Measurements from ENCODE around the gene NPAS1.
A peak's percentile ranks its signal among the peaks of the same experiment; 100 is the strongest.
"Not testable (repeated sequence)": the region's sequence is repeated elsewhere in the genome, so short reads cannot be mapped to it uniquely, and the experiment has no call there.

The NPAS1 gene

DNA sequence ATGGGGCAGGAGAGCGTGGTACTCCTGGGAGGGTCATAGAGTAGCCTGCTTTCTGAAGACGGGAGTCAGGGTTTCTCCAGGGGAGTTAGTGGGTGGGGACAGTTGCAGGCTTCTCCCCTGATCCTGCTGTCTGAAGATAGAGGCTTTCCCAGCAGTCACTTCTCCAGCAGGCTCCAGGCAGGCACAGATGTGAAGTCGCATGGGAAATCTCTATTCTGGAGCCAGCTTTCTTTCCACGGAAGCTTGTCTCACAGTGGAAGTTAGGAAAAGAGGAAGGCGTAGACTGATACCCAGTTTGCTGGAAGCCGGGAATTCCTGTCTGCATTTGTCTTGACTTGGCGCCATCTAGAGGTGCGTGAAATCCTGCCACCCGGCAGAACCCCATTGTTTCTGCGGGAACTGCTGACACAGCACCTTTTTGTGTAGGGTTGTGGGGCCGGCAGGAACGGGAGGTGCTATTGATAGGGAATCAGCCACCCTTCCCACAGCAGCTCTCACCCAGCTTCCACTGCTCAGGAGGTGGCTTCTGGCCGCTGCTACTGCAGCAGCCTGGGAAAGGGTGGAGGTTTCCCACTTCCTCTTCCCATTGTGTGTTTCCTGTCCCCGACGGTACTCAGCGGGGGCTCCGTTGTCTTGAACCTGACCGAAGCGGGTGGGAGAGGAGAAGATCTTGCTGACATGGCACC, 28.5 kb upstream of the NPAS1 start:
- peak; percentile 80 for DNase-seq

DNA sequence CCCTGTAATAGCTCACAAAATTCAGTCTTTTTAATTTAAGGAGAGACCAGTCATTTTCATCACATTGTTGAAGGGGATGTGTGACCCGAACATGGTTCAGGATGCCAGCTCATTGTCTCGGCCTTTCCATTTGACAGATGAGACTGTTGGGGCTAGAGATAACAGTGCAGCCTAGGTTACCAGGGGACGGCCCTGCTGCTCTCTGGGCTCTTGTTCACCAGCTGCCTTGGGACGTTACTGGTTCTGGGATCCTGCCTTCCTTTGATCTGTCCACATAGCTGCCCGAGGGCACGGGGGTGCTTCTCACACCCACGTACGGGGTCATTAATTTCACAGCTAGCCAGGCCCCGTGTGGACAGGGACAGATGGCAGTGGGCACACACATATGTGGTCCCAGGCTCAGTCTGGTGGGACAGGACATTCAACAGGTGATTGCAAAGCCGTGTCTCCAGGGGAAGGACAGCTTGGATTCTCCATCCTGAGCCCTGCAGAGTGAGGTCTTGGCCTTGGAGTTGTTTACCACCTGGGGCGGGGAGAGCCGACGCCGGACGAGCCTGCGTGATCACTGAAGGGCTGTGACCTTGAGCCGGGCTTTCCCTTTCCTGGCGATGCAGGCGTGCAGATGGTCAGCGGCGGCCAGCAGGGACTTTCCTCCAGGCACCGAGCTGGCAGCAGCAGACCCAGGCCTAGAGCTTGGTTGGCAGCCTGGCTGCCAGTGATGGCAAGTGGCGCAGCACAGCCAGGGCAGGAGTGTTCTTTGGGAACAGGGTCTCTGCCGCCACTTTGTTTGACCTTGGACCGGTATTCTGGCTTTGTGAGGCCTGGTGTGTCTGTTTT, 26.7 kb upstream of the NPAS1 start:
- DNase-seq = no peak

DNA sequence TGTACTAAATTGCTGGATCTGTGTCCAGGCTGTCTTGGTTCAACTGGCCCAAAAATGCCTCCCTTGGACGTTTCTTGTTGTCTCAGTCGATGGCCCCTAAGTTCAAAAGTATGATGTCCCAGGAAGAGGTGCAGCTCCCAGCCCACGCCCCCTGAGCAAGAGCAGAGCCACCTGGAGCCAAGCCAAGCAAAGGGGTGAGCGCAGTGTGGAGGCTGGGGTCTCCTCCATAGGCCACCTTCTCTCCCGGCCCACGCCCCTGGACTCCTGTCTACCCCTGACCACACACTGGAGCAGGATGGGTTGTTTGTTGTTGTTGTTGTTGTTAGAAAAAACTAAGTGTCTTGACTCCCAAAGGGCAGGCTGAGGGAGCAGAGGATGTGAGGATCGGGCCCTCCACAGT, 26.0 kb upstream of the NPAS1 start:
- DNase-seq = no peak

DNA sequence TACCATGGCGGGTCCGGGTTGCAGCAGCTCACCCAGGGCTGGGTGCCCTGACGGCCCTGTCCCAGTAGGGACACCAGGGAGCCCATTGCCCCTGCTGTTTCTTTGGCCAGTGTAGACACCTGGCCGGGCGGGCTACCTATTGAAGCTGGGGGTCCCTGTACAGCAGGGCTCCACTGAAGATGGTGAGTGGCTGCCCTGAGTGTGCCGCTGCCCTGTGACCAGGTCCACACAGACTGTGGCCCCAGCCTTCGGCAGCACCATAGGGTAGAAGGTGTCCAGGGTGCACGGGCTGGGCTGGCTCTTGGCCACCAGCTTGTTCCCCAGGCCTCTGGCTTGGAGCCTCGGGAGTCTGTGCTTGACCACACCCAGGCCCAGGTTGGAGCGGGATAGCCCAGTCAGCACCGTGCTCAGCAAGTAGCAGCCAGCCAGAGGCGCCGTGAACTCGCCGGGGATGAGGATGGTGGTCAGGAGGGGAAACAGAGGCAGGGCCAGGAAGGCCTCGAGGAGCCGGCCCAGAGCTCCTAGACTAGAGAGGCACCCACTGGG, 25.4 kb upstream of the NPAS1 start:
- no peak for DNase-seq

DNA sequence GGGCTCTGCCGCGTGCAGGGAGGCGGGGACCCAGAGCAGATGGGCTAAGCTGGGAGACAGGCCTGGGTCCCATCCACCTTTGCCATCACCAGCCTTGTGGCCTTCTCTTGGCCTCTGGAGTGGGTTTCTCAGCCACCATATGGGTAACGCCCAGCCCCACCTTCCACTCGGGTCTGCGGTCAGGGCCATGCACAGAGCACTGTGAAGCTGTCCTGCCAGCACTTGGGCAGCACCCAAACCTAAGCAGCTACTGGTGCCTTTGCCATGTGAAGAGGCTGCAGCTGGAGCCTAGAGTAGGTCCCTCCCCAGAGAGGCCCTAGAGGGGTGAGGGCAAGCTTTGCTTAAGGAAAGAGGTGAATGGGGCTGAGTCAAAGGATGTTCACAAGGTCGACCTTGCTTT, 24.1 kb upstream of the NPAS1 start:
- DNase-seq = no peak

DNA sequence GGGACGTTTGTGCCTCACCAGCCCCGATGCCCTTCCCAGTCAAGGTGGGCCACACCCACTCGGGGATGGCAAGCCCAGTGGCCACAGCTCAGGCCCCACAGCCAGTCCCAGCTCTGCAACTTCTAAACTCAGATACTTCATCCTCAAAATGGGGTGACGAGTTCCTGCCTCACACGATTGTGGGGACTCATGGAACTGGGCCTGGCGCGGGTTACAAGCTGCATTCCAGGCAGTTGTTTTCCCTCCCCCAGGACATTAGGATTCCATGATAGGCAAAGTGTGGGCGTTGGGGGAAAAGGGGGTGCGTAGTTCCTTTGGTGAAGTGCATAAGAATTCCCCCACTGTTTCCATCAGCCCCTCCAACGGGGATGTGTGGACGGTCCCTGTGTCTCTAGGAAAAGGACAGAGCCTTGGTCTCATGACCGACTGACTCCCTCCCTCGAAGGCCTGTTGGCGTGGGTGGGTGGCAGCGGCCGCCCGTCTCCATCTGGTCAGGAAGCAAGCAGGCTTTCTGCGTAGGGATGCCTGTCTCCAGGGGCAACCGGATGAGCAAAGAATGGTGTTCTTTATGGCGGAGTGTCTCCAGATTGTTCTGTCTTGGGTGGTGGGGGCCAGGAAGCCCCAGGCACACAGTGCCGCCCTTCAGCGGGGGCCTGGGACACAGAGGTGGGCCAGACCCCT, 21.1 kb upstream of the NPAS1 start:
- DNase-seq = no peak

DNA sequence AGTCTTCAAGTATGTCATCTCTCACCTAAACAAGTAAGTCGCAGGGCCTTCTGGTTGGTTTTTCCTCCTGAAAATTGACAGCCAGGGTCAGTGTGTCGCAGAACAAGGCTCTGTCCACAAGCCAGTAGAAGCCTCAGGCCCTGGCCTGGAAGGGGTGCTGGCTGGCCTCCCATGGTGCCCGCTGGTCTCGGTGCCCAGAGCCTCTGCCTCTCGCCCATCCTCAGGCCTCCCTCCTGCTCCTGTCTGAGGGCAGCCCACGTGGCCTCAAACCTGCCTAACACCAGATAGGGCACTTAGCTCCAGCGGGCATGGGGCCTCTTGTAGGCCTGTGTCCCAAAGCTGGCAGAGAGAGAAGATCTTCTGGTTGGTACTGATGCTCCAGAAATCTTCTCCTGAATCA, 20.3 kb upstream of the NPAS1 start:
- DNase-seq = no peak

DNA sequence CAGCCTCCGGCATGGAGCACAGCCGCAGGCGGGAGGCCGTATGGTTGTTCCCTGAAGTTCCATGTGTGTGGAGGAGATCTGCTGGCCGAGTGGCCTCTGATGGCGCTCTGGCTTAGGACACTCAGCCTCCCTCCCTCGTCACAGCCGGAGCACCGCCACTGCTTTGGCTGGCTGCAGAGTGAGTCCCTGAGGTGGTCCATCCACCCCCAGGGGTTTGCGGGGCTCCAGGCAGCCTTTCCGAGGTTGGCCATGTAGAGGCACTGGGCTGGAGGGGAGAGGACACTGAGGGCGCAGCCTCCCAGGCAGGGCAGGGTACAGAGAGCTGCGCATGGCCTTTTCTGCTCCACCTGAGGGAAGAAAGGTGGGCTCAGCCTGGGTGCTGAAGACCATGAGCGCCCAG, 19.8 kb upstream of the NPAS1 start:
- no peak for DNase-seq

DNA sequence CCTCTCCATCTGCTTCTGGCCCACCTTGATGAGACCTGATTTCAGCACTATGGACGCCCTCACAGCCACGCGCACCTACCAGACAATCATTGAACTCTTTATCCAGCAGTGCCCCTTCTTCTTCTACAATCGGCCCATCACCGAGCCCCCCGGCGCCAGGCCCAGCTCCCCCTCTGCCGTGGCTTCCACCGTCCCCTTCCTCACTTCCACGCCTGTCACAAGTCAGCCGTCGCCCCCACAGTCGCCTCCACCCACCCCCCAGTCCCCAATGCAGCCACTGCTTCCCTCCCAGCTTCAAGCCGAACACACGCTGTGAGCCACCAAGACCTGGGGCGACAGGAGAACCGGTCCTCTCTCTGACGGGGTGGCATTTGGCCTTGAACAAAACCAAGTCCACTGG, 19.3 kb upstream of the NPAS1 start:
- no peak for DNase-seq

DNA sequence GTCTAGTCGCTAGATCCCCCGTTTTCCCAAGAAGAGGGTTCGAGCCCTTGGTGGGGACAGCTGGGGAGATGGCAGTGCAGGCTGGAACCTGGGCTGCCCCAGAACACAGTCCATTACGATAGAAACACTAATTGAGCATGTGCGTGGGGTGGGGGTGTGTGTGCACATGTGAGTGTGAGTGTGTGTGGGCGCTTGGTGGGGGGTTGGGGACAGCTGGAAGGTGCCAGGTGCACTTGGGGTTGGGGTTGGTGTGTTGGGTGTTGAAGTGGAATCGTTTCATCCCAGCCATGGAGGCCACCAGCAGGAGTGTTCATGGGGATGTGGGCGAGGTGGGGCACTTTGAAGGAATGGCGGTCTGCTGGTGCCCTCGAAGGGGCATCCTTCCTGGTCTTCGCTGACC, 18.1 kb upstream of the NPAS1 start:
- DNase-seq = no peak

DNA sequence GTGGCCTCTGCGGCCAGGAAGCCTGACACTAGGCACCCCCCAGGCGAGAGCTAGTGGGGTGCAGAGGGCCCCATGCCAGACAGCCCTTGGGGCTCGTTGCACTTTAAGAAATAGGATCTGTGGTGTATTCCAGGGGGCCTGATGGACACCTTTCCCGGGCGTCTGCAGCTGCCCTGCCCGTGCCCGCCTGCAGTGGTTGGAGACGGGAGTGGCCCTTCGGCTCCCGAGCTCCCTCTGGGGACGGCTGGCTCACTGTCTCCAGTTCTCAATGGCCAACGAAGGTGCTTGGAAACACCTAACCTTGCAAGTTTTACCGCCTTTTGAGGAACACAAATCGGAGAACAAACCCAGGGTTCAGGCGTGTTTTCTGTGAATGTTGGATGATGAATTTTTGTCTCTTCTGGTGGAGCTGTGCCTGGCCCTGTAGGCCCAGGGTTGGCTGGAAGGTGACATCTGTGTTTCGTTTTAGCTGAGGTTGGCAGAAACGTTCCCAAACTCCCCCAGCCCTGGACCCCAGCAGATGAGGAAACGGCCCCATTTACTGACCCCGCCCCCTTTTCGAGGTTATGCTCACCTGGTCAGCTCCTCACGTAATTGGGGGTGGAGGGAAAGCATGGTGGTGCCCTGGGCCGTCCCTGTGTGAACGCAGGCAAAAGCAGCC, 17.4 kb upstream of the NPAS1 start:
- no peak for DNase-seq

DNA sequence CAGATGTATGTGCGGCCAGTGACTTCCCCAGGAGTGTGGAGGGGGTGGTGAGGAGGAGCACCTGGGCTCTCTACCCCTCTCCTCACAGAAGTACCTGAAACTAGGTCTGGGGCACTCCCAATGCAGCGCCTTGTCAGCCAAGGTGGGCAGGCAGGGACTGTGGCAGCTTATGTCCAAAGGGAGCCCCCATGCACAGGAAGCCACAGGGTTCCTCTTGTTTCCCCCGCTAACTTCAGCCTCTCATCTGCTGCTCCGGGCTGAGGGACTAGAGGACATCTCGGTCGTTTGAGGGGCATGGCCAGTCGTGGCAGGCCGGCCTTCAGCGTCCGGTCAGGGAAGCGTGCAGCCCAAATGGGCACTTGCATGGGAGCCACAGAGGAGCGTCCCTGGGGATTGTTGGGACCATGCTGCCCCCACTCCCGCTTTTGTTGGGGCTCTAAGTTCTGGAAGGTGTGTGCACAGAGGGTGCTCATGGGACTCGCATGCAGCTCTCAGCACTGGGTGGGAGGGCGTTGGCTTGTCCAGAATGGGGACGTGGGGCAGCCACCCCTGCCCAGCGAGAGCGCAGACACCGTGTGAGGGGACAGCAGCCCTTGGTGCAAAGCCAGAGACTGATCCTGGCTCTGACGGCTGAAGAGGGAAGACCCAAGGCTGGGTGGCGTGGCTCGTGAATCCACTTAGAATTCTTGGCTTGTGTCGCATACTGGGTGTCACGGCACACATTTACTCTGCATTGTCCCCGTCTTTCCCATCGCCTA, 16.6 kb upstream of the NPAS1 start:
- no peak for DNase-seq

DNA sequence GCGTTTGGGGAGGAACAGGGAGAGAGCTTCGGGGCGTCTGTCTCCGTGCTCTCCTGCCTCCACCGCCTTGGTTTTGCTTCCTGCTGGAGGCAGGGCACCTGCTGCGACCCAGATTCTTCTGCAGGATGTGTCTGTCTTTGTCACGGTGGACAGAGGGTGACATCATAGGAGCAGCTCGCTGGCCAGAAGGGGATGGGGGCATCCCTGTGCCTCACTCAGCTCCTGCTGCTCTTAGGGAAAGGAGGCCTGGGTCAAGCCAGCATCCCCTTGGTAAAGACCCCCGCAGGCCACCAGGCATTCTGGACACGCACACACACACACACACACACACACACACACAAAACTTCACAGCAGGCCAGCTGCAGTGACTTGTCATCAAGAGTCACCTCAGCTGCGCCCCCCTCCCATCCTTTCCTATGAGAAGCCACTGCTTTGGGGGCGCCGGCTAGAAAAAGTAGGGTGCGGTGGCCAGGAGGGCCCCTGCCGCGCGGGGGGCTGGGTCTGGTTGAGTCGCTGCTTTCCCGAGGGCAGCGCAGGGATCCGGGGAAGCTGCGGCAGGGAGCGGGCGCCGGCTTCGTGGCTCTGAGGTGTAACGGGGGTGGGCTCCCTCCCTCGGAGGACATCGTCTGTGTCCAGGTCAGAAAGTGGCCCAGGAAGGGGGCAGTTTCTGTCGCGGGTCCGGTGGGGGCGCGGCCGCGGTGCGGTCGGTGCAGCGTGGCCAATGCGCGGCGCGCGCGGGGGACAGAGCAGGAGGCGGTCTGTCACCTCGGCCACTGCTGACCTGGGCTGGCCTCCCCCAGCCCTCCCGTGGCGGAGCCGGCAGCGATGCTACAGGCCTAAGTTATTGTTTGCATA, 15.8 kb upstream of the NPAS1 start:
- DNase-seq = no peak

DNA sequence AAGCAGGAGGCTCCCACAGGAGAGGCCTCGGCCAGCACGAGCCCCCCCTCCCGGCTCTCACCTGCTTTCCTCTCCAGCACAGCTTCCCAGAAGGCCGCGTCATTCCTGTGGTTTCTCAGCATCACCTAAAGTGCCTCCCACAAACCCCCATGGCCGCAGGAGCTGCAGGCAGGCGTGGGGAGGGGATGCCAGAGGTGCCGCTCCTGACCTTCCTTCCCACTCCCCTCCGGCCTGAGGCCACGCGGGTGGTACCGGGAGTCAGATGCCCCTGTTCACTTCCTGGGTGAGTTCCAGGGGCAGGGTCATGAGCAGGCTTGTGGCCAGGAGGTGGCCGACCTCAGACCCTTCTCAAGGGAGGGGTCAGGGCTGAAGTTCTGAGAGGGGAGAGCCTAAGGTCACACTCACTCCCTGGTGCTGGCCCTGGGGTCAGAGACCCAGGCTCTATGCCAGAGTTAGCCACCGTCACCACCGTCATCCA, 14.4 kb upstream of the NPAS1 start:
- no peak for DNase-seq

DNA sequence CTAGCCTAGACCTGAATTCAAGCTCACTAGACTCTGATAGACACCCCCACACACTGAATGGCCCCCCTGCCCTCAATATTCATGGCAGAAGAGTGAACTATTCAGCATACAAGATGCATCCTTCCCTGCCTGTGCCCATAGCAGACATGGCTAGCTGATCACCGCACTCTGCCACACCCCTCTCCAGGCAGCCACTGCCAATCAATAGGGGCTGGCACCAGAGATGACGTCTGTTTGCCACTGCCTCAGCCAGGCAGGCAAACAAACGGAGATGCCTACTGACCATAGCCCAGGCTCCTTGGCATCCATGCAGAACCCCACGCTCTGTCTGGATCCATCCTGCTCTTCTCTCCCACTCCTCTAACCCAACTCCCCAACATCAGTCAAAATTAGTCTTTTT, 13.8 kb upstream of the NPAS1 start:
- no peak for DNase-seq

DNA sequence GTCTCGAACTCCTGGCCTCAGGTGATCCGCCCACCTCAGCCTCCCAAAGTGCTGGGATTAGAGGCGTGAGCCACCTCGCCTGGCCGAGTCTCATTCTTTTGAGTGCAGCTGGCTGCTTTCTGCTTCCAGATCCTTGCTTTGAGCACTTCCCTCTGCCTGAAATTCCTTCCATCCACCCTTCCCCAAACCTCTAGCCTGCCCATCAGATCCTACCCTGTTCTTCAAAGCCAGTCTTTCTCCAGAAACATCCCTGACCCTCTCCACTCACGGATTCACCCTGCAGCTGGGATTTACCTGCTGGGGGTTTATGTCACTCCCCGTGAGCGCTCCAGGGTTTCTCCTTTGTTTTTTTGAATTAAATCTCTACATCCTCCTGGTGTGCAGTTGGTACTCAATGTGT, 13.1 kb upstream of the NPAS1 start:
- DNase-seq = no peak

DNA sequence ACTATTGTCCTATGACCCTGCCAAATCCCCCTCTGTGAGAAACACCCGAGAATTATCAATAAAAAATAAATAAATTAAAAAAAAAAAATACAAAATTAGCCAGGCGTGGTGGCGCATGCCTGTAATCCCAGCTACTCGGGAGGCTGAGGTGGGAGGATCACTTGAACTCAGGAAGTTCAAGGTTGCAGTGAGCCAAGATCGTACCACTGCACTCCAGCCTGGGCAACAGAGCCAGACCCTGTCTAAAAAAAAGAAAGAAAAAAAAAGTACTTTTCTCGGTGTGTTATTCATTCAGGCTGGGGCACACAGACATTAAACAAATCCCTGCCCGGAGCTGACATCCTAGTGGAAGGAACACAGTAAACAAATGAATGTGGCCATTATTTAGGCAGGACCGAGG, 9.1 kb upstream of the NPAS1 start:
- not testable (repeated sequence) for DNase-seq

DNA sequence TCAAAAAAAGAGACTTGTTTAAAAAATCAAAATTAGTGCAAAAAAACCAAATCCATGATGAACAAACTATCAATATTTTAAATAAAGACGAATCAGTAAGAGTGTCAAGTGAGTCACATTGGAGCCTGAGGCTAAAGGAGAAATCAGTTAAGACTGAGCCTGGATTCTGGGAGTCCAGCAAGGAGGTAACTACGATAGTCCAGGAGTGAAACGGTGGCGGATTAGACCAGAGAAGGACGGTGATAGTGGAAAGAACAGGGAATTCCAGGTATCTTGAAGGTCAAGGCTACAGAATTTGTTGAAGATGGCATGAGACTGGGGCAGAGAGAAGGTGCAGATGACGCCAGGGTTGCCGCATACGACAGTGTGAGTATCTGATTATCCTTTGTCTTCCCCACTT, 7.0 kb upstream of the NPAS1 start:
- DNase-seq = no peak

DNA sequence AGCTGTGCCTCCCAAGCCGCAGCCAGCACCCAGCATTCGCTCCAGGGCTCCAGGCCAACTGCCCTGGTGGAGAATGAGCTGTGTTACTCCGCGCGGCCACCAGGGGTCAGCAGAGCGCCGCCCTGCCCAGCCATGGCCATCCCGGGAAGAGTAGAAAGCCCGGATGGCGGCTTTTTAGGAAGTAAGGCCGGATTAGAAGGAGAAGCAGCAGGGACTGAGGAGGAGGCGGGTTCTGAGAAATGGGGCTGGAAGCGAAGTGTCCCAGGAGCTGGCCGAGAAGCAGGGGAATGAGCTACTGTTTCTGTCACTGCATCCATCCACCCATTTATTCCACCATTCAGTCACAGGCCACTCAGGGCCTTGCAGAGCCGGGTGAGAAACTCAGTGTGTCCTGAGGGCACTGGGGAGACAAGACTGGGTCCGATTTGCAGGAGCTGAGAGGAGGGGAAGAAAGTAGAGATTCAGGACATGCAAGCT, 6.6 kb upstream of the NPAS1 start:
- DNase-seq = peak; percentile 67

DNA sequence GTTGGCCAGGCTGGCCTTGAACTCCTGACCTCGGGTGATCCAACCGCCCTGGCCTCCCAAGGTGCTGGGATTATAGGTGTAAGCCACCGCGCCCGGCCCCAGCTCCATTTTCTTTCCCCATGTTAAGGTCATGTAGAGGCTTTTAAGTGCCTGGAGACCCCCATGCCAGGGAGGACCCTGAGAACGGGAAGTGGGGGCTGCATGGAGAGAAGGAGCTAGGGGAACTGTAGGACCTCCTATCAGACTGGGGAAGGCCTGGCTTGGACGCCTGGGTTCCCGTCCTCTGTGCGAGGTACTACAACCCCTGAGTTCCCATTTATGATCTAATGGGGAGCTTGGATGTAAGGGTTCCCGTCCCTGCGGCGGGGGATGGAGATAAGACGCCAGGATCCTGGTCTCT, 714 bp upstream of the NPAS1 start:
- no peak for DNase-seq

DNA sequence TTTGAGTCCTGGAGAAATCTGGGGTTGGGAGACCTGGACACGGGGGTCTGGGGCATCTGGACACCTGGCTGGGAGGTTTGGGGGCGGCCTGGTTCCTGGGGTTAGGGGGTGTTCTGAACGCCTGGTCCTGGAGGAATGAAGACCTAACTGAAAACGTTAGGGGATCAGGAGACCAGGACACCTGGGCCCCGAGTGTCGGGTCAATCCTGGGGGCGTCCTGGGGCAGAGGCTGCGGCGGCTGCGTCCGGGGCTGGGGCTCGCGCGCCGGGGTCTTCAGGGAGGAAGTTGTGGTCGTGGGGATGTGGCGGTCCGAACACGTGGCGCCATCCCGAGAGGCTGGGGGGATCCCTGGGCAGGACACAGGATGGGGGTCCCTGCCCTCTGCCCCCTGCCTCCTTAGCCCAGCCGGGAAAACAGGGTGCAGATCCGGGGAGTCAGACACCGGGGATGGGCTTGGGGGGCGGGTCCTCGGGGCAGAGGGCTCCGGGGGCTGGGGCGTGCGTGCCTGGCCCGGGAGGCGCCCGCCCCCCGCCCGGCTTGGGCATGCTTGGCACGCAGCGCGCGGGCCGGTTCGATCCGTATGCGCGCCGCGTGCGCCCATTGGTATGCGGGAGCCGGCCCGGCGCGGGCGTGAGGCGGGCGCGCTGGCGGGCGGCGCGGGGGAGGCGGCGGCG, 632 bp downstream of the NPAS1 start:
- DNase-seq = no peak

Measured in NCI-H1105 treated with DMSO at 0.1 percent for 48 hours (cell line).